HepG2 (cell line): ENCODE results near the gene RAPGEF5.

ENCODE experiments used
- EP300 ChIP-seq, 3 experiments: sonication (generic) in 1 of 3; formaldehyde crosslinking in 1 of 3; IDR thresholded peaks; 2 replicates each; pipeline versions ENCODE4 v1.5.1 to v1.6.1; 2011 to 2020; ENCODE audit warnings: low read depth in 2 of 3, low read length in 2 of 3, borderline replicate concordance in 1 of 3, improper control_type of control experiment in 1 of 3, mild to moderate bottlenecking in 1 of 3, missing genetic modification reagents in 1 of 3, moderate library complexity in 1 of 3
- NR1H2 ChIP-seq: sonication (generic); formaldehyde crosslinking; IDR thresholded peaks from 2 replicates; pipeline ENCODE4 v1.8.1; 2022; ENCODE audit warnings: low read depth, missing genetic modification reagents, borderline replicate concordance
- ZNF253 ChIP-seq: sonication (generic); formaldehyde crosslinking; IDR thresholded peaks from 2 replicates; pipeline ENCODE4 v1.8.0; 2022; ENCODE audit warnings: mild to moderate bottlenecking, missing genetic modification reagents, borderline replicate concordance
- TF ChIP-seq, protein P1 (sequence below): IDR thresholded peaks from 2 replicates; pipeline ENCODE4 v1.6.1; 2016; ENCODE audit warnings: missing biosample characterization, missing genetic modification reagents, low read depth

DNA sequence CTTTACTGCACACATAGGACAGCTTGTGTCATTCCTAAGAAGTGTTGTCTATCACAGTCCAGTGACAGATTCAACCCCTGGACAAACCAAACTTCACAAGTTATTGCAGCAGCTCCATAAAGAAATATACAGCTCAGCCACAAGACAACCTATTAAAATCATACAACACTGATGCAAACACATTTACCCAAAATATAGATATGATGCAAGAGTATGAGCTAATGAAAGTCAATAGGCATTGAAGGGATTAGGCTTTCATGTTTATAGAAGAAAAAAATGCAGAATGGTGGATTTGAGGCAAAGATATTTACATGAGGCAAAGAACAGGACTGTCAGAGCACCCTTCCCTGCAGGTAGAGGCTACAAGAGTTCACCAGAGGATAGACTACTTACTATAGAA, 14.9 kb upstream of the RAPGEF5 start:
- TF ChIP-seq ZNF253 (CRISPR knock-in tag) = no peak
- TF ChIP-seq NR1H2 (CRISPR knock-in tag) = no peak
- no peak for TF ChIP-seq EP300 (IDR thresholded peaks at IDR 0.05; ENCODE audit: low read depth in 2 of 2, low read length in 2 of 2)
- no peak for TF ChIP-seq EP300 (CRISPR knock-in tag; IDR thresholded peaks at IDR 0.05; ENCODE audit: borderline replicate concordance)
- TF ChIP-seq, protein P1, sequence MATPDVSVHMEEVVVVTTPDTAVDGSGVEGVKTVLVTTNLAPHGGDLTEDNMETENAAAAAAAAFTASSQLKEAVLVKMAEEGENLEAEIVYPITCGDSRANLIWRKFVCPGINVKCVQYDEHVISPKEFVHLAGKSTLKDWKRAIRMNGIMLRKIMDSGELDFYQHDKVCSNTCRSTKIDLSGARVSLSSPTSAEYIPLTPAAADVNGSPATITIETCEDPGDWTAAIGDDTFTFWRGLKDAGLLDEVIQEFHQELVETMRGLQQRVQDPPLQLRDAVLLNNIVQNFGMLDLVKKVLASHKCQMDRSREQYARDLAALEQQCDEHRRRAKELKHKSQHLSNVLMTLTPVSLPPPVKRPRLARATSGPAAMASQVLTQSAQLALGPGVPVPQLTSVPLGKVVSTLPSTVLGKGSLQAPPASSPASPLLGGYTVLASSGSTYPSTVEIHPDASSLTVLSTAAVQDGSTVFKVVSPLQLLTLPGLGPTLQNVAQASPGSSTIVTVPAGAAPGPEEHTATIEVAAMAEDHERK = no peak
